Measurements from ENCODE around the gene TTC38. TPM values are rescaled to one million over a fixed set of nuclear protein-coding genes. Genes with fewer than 3 reads are reported as not detected.

TTC38 gene
- total RNA-seq, 1 donor from 2014 or later = 8.4 TPM

DNA sequence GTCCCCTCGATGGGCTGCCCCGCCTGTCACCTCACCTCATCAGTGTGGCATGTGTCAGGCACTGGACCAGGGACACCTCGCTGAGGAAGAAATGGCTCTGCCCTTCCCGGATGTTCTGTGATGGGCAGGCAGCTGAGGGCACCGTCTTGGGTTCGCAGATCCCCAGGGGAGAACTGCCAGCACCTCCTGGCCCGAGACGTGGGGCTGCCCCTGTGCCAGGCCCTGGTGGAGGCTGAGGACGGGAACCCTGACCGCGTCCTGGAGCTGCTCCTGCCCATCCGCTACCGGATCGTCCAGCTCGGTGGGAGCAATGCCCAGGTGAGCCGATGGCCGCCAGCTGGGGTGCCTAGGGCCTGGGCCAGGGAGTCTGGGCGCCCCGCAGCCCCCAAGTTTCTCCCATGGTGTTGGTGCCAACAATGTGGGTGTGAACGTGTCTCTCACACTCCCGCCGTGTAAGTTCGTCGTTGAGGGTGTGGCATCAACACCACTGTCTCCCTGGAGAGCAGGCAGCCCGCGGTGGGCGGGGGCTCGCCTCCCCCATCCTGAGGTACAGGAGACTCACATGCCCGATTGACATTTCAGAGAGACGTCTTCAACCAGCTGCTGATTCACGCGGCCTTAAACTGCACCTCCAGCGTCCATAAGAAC lies 21.6 kb downstream of the TTC38 start:
- Histone ChIP-seq H3K4me3 (ENCODE audit: low read depth, low read length) (no peak overlapping the region), H3K36me3 (ENCODE audit: control insufficient read depth, insufficient read depth, low read length) (no peaks in the 10 kb centered on the region), H3K27me3 (ENCODE audit: control insufficient read depth, insufficient read depth, low read length) (no peaks in the 10 kb centered on the region)
- FAIRE-seq (no peak), DNase-seq (ENCODE audit: low read depth) (no peak)
- TF ChIP-seq, protein P1, sequence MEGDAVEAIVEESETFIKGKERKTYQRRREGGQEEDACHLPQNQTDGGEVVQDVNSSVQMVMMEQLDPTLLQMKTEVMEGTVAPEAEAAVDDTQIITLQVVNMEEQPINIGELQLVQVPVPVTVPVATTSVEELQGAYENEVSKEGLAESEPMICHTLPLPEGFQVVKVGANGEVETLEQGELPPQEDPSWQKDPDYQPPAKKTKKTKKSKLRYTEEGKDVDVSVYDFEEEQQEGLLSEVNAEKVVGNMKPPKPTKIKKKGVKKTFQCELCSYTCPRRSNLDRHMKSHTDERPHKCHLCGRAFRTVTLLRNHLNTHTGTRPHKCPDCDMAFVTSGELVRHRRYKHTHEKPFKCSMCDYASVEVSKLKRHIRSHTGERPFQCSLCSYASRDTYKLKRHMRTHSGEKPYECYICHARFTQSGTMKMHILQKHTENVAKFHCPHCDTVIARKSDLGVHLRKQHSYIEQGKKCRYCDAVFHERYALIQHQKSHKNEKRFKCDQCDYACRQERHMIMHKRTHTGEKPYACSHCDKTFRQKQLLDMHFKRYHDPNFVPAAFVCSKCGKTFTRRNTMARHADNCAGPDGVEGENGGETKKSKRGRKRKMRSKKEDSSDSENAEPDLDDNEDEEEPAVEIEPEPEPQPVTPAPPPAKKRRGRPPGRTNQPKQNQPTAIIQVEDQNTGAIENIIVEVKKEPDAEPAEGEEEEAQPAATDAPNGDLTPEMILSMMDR (IDR thresholded peaks at IDR 0.05; ENCODE audit: insufficient read depth, low read length, severe bottlenecking) = no peak

DNA sequence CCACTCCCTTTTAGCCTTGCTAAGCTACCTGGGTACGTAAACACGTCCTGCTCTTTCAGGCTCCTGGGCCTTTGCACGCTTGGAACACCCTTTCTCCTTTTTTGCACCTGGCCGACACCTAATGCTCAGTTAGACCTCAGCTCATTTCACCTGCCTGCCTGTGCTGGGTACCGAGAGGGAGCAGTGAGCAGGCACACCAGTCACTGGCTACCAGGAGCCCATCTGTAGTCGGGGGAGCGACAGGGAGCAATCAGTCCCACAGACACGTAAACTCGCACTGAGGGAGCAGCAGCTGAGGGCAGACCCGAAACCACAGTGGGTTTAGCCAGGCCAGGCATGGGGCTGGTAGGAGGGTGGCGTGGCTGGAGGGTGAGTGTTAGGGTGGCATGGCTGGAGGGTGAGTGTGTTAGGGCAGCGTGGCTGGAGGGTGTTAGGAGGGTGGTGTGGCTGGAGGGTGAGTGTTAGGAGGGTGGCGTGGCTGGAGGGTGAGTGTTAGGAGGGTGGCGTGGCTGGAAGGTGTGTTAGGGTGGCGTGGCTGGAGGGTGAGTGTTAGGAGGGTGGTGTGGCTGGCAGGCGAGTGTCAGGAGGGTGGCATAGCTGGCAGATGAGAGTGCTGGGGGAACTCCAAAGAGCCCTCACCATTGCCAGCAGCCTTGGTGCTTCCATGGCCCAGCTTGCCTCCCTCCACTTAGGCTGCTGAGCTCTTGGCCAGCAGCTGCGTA lies 22.5 kb downstream of the TTC38 start:
- Histone ChIP-seq H3K36me3 (ENCODE audit: control insufficient read depth, insufficient read depth, low read length) (no peaks in the 10 kb centered on the region), H3K27me3 (ENCODE audit: control insufficient read depth, insufficient read depth, low read length) (no peaks in the 10 kb centered on the region), H3K4me3 (ENCODE audit: low read depth, low read length) (no peak overlapping the region)
- DNase-seq (ENCODE audit: low read depth) = no peak
- TF ChIP-seq, protein P1 (IDR thresholded peaks at IDR 0.05; ENCODE audit: insufficient read depth, low read length, severe bottlenecking) = no peak
- FAIRE-seq = peak; percentile 72

DNA sequence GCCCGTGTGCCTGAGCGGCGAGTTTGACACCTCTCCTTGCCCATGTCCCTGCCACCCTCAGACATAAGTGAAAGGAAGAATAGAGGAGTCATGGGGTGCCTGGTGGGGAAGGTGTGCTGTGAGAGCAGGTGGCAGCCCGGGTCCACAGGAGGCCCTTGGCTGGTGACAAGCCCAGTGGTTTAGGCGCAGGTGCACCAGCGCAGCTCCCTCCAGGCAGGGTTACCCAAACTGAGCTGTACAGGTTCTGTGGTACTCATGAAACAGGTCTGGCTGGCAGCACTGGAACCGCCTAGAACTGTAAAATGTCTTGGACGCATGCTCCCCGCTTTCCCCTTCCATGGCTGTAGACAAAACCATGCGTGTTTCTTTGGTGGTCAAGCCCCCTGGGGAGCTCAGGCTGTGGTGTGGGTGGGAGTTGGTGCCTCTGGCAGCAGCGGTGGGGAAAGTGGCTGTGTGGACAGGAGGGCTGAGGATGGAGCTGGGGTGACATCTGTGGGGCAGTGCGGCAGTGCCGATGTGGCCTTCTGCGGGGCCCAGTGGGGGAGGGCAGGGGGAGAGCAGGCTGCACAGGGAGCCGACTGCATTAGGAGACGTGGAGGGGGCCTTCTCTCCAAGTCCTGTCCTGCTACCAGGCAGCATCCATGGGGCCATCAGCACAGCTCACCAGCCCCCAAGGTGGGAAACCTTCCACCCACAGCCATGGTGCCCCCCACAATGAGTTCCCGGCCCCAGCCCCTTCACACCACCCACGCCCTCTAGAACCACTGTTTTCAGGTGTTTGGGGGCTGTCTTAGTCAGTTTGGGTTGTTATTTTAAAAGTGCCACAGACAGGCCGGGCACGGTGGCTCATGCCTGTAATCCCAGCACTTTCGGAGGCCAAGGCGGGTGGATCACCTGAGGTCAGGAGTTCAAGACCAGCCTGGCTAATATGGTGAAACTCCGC lies 23.3 kb downstream of the TTC38 start:
- H3K36me3 ChIP-seq (ENCODE audit: control insufficient read depth, insufficient read depth, low read length) = no peaks in the 10 kb centered on the region

DNA sequence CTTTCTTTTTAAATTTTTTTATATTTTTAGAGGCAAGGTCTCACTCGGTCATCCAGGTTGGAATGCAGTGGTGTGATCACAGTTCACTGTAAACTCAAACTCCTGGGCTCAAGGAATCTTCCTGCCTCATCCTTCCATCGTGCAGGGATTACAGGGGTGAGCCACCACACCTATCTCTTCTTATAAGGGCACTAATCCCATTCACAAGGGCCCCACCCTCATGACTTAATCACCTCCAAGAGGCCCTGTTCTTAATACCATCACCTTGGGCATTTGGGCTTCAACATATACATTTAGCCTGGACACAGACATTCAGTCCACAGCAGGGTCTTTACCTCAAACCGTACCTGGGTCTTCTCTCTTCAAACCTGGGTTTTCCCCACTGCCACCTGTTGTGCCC lies 24.4 kb downstream of the TTC38 start:
- Histone ChIP-seq H3K27me3 (ENCODE audit: control insufficient read depth, insufficient read depth, low read length) (no peaks in the 10 kb centered on the region), H3K4me3 (ENCODE audit: low read depth, low read length) (no peak overlapping the region), H3K36me3 (ENCODE audit: control insufficient read depth, insufficient read depth, low read length) (no peaks in the 10 kb centered on the region)
- FAIRE-seq (no peak), DNase-seq (ENCODE audit: low read depth) (no peak)
- TF ChIP-seq, protein P1 (IDR thresholded peaks at IDR 0.05; ENCODE audit: insufficient read depth, low read length, severe bottlenecking) = no peak

More for the DNA sequence above, 23.3 kb downstream of the TTC38 start:
- TF ChIP-seq, protein P1 (IDR thresholded peaks at IDR 0.05; ENCODE audit: insufficient read depth, low read length, severe bottlenecking) = no peak
- no peak for DNase-seq (ENCODE audit: low read depth)
- no peak for FAIRE-seq
- Histone ChIP-seq H3K4me3 (ENCODE audit: low read depth, low read length) (no peak overlapping the region), H3K27me3 (ENCODE audit: control insufficient read depth, insufficient read depth, low read length) (no peaks in the 10 kb centered on the region)

DNA sequence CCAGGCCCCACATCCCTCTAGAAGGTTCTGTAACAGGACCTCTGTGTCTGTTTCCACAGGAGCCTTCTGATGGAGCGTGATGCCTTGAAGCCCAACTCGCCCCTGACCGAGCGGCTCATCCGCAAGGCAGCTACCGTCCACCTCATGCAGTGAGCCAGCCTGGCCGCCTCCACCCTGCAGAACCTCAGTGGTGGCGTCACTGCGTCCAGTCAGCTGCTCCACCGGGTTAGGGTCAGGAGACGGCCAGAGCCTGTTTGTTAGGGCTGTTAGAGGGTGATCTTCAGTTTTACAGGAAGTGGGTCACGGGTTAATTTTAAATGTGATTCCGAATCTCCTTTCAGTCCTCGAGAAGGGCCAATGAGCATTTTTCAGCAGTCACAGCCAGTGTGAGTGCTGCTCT lies 24.9 kb downstream of the TTC38 start:
- Histone ChIP-seq H3K4me3 (ENCODE audit: low read depth, low read length) (no peak overlapping the region), H3K36me3 (ENCODE audit: control insufficient read depth, insufficient read depth, low read length) (no peaks in the 10 kb centered on the region), H3K27me3 (ENCODE audit: control insufficient read depth, insufficient read depth, low read length) (no peaks in the 10 kb centered on the region)
- TF ChIP-seq, protein P1 (IDR thresholded peaks at IDR 0.05; ENCODE audit: insufficient read depth, low read length, severe bottlenecking) = no peak
- FAIRE-seq (no peak), DNase-seq (ENCODE audit: low read depth) (no peak)

All from bronchial epithelial cell (primary cell).